ENCODE measurements around the gene RAB33B. TPM values are rescaled to one million over a fixed set of nuclear protein-coding genes. Genes with fewer than 3 reads are reported as not detected.
"Not testable (repeated sequence)": the region's sequence is repeated elsewhere in the genome, so short reads cannot be mapped to it uniquely, and the experiment has no call there.

Gene RAB33B
- total RNA-seq, 2 experiments from 2014 or later, result 6.7 TPM

GRCh38 chr4:139465922-139466321 lies 12.0 kb downstream of the RAB33B start:
- DNase-seq (no peak), ATAC-seq (no peak)
- ChIA-PET CTCF (interaction anchor here (0.6 kb wide), 1 partner anchor 27 kb away, joined by 3 read pairs; no protein-coding TSS in a partner anchor), POLR2A (no interaction called here)
- Mint-ChIP-seq H3K27ac (no peak overlapping the region), H3K4me1 (ENCODE audit: low read depth) (peaks cover 1% of the 10 kb centered on the region), H3K27me3 (ENCODE audit: low read depth) (no peaks in the 10 kb centered on the region), H3K4me3 (no peak overlapping the region), H3K9me3 (ENCODE audit: insufficient read depth) (peaks cover 22% of the 10 kb centered on the region), H3K36me3 (ENCODE audit: low read depth) (peaks cover 34% of the 10 kb centered on the region)

GRCh38 chr4:139468756-139469155 lies 14.8 kb downstream of the RAB33B start:
- H3K27ac Mint-ChIP-seq; H3K4me3 Mint-ChIP-seq; H3K4me1 Mint-ChIP-seq (ENCODE audit: low read depth); POLR2A ChIA-PET; ATAC-seq; H3K27me3 Mint-ChIP-seq (ENCODE audit: low read depth); DNase-seq: not testable (repeated sequence)
- CTCF ChIA-PET, result interaction anchor here (0.9 kb wide), 1 partner anchor 29 kb away, joined by 3 read pairs; no protein-coding TSS in a partner anchor
- Mint-ChIP-seq H3K9me3 (ENCODE audit: insufficient read depth) (peaks cover 35% of the 10 kb centered on the region), H3K36me3 (ENCODE audit: low read depth) (peaks cover 53% of the 10 kb centered on the region)

GRCh38 chr4:139469216-139469615 lies 15.3 kb downstream of the RAB33B start:
- ATAC-seq (no peak), DNase-seq (no peak)
- CTCF ChIA-PET, result interaction anchor here (0.9 kb wide), 1 partner anchor 28 kb away, joined by 3 read pairs; no protein-coding TSS in a partner anchor
- peaks cover 31% of the 10 kb centered on the region for H3K9me3 Mint-ChIP-seq (ENCODE audit: insufficient read depth)
- H3K27me3 Mint-ChIP-seq (ENCODE audit: low read depth), result no peaks in the 10 kb centered on the region
- POLR2A ChIA-PET, result no interaction called here
- H3K4me3 Mint-ChIP-seq, result no peak overlapping the region
- peaks cover 54% of the 10 kb centered on the region for H3K36me3 Mint-ChIP-seq (ENCODE audit: low read depth)
- peaks cover 1% of the 10 kb centered on the region for H3K4me1 Mint-ChIP-seq (ENCODE audit: low read depth)
- H3K27ac Mint-ChIP-seq, result no peak overlapping the region

- CTCF ChIA-PET, result interaction anchor here (1.6 kb wide), 1 partner anchor 28 kb away, joined by 4 read pairs; no protein-coding TSS in a partner anchor
- Mint-ChIP-seq H3K4me3 (no peak overlapping the region), H3K9me3 (ENCODE audit: insufficient read depth) (peaks cover 31% of the 10 kb centered on the region), H3K27ac (no peak overlapping the region), H3K36me3 (ENCODE audit: low read depth) (peaks cover 49% of the 10 kb centered on the region), H3K4me1 (ENCODE audit: low read depth) (no peaks in the 10 kb centered on the region), H3K27me3 (ENCODE audit: low read depth) (no peaks in the 10 kb centered on the region)
- ATAC-seq (no peak), DNase-seq (no peak)
- POLR2A ChIA-PET, result no interaction called here
Observed at GRCh38 chr4:139469869-139470268, 15.9 kb downstream of the RAB33B start.

- H3K4me3 Mint-ChIP-seq, result no peak overlapping the region
- H3K9me3 Mint-ChIP-seq (ENCODE audit: insufficient read depth), result peaks cover 31% of the 10 kb centered on the region
- no peaks in the 10 kb centered on the region for H3K27me3 Mint-ChIP-seq (ENCODE audit: low read depth)
- H3K27ac Mint-ChIP-seq, result no peak overlapping the region
- DNase-seq (no peak), ATAC-seq (no peak)
- ChIA-PET CTCF (interaction anchor here (1.6 kb wide), 1 partner anchor 27 kb away, joined by 4 read pairs; no protein-coding TSS in a partner anchor), POLR2A (no interaction called here)
- no peaks in the 10 kb centered on the region for H3K4me1 Mint-ChIP-seq (ENCODE audit: low read depth)
- H3K36me3 Mint-ChIP-seq (ENCODE audit: low read depth), result peaks cover 46% of the 10 kb centered on the region
Observed at GRCh38 chr4:139470295-139470694, 16.4 kb downstream of the RAB33B start.

GRCh38 chr4:139470997-139471665 lies 17.2 kb downstream of the RAB33B start:
- Mint-ChIP-seq H3K9me3 (ENCODE audit: insufficient read depth) (peaks cover 31% of the 10 kb centered on the region), H3K27me3 (ENCODE audit: low read depth) (no peaks in the 10 kb centered on the region), H3K4me3 (no peak overlapping the region), H3K27ac (no peak overlapping the region), H3K4me1 (ENCODE audit: low read depth) (no peaks in the 10 kb centered on the region), H3K36me3 (ENCODE audit: low read depth) (peaks cover 48% of the 10 kb centered on the region)
- ChIA-PET CTCF (interaction anchor here (1.0 to 1.6 kb wide), 3 partner anchors 12 to 243 kb away, joined by 3 to 4 read pairs (median 3); no protein-coding TSS in a partner anchor), POLR2A (no interaction called here)
- DNase-seq, result no peak
- ATAC-seq, result no peak

- ATAC-seq (no peak), DNase-seq (no peak)
- no peaks in the 10 kb centered on the region for H3K27me3 Mint-ChIP-seq (ENCODE audit: low read depth)
- peaks cover 30% of the 10 kb centered on the region for H3K9me3 Mint-ChIP-seq (ENCODE audit: insufficient read depth)
- H3K36me3 Mint-ChIP-seq (ENCODE audit: low read depth), result peaks cover 47% of the 10 kb centered on the region
- H3K27ac Mint-ChIP-seq, result no peak overlapping the region
- ChIA-PET POLR2A (no interaction called here), CTCF (no interaction called here)
- H3K4me3 Mint-ChIP-seq, result no peak overlapping the region
- H3K4me1 Mint-ChIP-seq (ENCODE audit: low read depth), result no peaks in the 10 kb centered on the region
Observed at GRCh38 chr4:139472852-139473251, 18.9 kb downstream of the RAB33B start.

- no peaks in the 10 kb centered on the region for H3K4me1 Mint-ChIP-seq (ENCODE audit: low read depth)
- H3K27me3 Mint-ChIP-seq (ENCODE audit: low read depth), result no peaks in the 10 kb centered on the region
- H3K4me3 Mint-ChIP-seq, result no peak overlapping the region
- no peak overlapping the region for H3K27ac Mint-ChIP-seq
- H3K36me3 Mint-ChIP-seq (ENCODE audit: low read depth), result peaks cover 25% of the 10 kb centered on the region
- POLR2A ChIA-PET, result interaction anchor here (1.0 kb wide), 1 partner anchor 33 kb away, joined by 3 read pairs; no protein-coding TSS in a partner anchor
- H3K9me3 Mint-ChIP-seq (ENCODE audit: insufficient read depth), result peaks cover 11% of the 10 kb centered on the region
- CTCF ChIA-PET, result no interaction called here
- no peak for DNase-seq
- no peak for ATAC-seq
Observed at GRCh38 chr4:139476363-139476762, 22.4 kb downstream of the RAB33B start.

GRCh38 chr4:139481465-139481864 lies 27.5 kb downstream of the RAB33B start:
- ChIA-PET CTCF (interaction anchor here (1.7 kb wide), 1 partner anchor 17 kb away, joined by 5 read pairs; no protein-coding TSS in a partner anchor), POLR2A (no interaction called here)
- H3K27me3 Mint-ChIP-seq (ENCODE audit: low read depth), result no peaks in the 10 kb centered on the region
- ATAC-seq (no peak), DNase-seq (no peak)
- H3K4me1 Mint-ChIP-seq (ENCODE audit: low read depth), result no peaks in the 10 kb centered on the region
- no peak overlapping the region for H3K27ac Mint-ChIP-seq
- no peaks in the 10 kb centered on the region for H3K9me3 Mint-ChIP-seq (ENCODE audit: insufficient read depth)
- no peak overlapping the region for H3K4me3 Mint-ChIP-seq
- peaks cover 2% of the 10 kb centered on the region for H3K36me3 Mint-ChIP-seq (ENCODE audit: low read depth)

- ChIA-PET POLR2A (no interaction called here), CTCF (interaction anchor here (0.8 to 1.7 kb wide), 2 partner anchors 11 to 15 kb away, joined by 3 to 5 read pairs; no protein-coding TSS in a partner anchor)
- Mint-ChIP-seq H3K27me3 (ENCODE audit: low read depth) (peaks cover 2% of the 10 kb centered on the region), H3K36me3 (ENCODE audit: low read depth) (peaks cover 2% of the 10 kb centered on the region), H3K27ac (no peak overlapping the region), H3K4me1 (ENCODE audit: low read depth) (no peaks in the 10 kb centered on the region), H3K4me3 (no peak overlapping the region), H3K9me3 (ENCODE audit: insufficient read depth) (no peaks in the 10 kb centered on the region)
- ATAC-seq (no peak), DNase-seq (no peak)
Observed at GRCh38 chr4:139483000-139483399, 29.1 kb downstream of the RAB33B start.

GRCh38 chr4:139484783-139485311 lies 30.9 kb downstream of the RAB33B start:
- ChIA-PET POLR2A (no interaction called here), CTCF (no interaction called here)
- Mint-ChIP-seq H3K27me3 (ENCODE audit: low read depth) (peaks cover 4% of the 10 kb centered on the region), H3K36me3 (ENCODE audit: low read depth) (no peaks in the 10 kb centered on the region), H3K9me3 (ENCODE audit: insufficient read depth) (no peaks in the 10 kb centered on the region), H3K27ac (no peak overlapping the region), H3K4me3 (no peak overlapping the region), H3K4me1 (ENCODE audit: low read depth) (no peaks in the 10 kb centered on the region)
- ATAC-seq (no peak), DNase-seq (no peak)

GRCh38 chr4:139488442-139488841 lies 34.5 kb downstream of the RAB33B start:
- ChIA-PET POLR2A (no interaction called here), CTCF (interaction anchor here (2.9 kb wide), 1 partner anchor 9 kb away, joined by 10 read pairs; no protein-coding TSS in a partner anchor)
- Mint-ChIP-seq H3K36me3 (ENCODE audit: low read depth) (no peaks in the 10 kb centered on the region), H3K4me1 (ENCODE audit: low read depth) (no peaks in the 10 kb centered on the region), H3K9me3 (ENCODE audit: insufficient read depth) (no peaks in the 10 kb centered on the region), H3K27me3 (ENCODE audit: low read depth) (peaks cover 4% of the 10 kb centered on the region), H3K27ac (no peak overlapping the region), H3K4me3 (no peak overlapping the region)
- ATAC-seq, result no peak
- DNase-seq, result no peak
